ENCODE results near the gene CNR2. TPM values are rescaled to one million over a fixed set of nuclear protein-coding genes. Genes with fewer than 3 reads are reported as not detected.

The CNR2 gene
- total RNA-seq, 1 donor from 2014 or later = not detected

GRCh38 chr1:23843644-23844043, 69.5 kb downstream of the CNR2 start:
- no peak overlapping the region for H3K4me2 ChIP-seq (ENCODE audit: low read length)
- H3K9me3 ChIP-seq (ENCODE audit: insufficient read depth, low read depth, low read length) = no peaks in the 10 kb centered on the region
- H3K9me3 Mint-ChIP-seq (ENCODE audit: unreplicated experiment) = peaks cover 3% of the 10 kb centered on the region
- H3K4me3 ChIP-seq (ENCODE audit: insufficient read depth, low read depth, low read length) = no peak overlapping the region
- no peak overlapping the region for H3K27ac Mint-ChIP-seq (ENCODE audit: unreplicated experiment)
- DNase-seq (ENCODE audit: low read depth) (no peak), FAIRE-seq (no peak)
- H3K4me1 Mint-ChIP-seq (ENCODE audit: low read depth, unreplicated experiment) = no peaks in the 10 kb centered on the region
- no peak overlapping the region for H3K27ac ChIP-seq (ENCODE audit: low read depth, low read length)
- no peaks in the 10 kb centered on the region for H3K79me2 ChIP-seq (ENCODE audit: insufficient read depth, low read length)
- TF ChIP-seq, protein P1, sequence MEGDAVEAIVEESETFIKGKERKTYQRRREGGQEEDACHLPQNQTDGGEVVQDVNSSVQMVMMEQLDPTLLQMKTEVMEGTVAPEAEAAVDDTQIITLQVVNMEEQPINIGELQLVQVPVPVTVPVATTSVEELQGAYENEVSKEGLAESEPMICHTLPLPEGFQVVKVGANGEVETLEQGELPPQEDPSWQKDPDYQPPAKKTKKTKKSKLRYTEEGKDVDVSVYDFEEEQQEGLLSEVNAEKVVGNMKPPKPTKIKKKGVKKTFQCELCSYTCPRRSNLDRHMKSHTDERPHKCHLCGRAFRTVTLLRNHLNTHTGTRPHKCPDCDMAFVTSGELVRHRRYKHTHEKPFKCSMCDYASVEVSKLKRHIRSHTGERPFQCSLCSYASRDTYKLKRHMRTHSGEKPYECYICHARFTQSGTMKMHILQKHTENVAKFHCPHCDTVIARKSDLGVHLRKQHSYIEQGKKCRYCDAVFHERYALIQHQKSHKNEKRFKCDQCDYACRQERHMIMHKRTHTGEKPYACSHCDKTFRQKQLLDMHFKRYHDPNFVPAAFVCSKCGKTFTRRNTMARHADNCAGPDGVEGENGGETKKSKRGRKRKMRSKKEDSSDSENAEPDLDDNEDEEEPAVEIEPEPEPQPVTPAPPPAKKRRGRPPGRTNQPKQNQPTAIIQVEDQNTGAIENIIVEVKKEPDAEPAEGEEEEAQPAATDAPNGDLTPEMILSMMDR (IDR thresholded peaks at IDR 0.05; ENCODE audit: insufficient read depth, low read depth, low read length) = no peak
- no peak for TF ChIP-seq EZH2 (IDR thresholded peaks at IDR 0.05; ENCODE audit: insufficient read depth, low read length)
- H3K27me3 ChIP-seq (ENCODE audit: insufficient read depth, low read length) = peaks cover 7% of the 10 kb centered on the region
- H4K20me1 ChIP-seq (ENCODE audit: insufficient read depth, low read length) = no peaks in the 10 kb centered on the region
- H3K36me3 ChIP-seq (ENCODE audit: insufficient read depth, low read length) = no peaks in the 10 kb centered on the region
- no peak overlapping the region for H2AFZ ChIP-seq (ENCODE audit: low read depth, low read length)
- no peak overlapping the region for H3K9ac ChIP-seq (ENCODE audit: low read length)
- H3K36me3 Mint-ChIP-seq (ENCODE audit: low read depth, unreplicated experiment) = peaks cover 11% of the 10 kb centered on the region
- no peaks in the 10 kb centered on the region for H3K4me1 ChIP-seq (ENCODE audit: insufficient read depth, low read length)
- H3K27me3 Mint-ChIP-seq (ENCODE audit: low read depth, unreplicated experiment) = peaks cover 6% of the 10 kb centered on the region
- no peak overlapping the region for H3K4me3 Mint-ChIP-seq (ENCODE audit: unreplicated experiment)

DNA sequence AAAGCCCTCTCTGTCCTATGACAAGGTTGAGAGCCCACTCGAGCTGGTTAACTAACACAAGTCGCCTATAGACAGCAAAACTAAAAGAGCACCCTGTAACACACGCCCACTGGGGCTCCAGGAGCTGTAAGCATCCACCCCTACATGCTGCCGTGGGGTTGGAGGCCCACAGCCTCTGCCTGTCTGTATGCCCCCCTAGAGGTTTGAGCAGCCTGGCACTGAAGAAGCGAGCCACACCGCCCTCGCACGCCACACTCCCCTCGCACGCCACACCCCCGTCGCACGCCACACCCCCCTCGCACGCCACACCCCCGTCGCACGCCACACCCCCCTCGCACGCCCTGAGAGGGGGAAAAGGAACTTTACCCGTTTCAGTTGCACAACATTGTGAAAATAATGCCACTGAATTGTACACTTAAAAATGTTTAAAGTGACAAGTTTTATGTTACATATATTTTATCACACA, 74.7 kb downstream of the CNR2 start:
- Mint-ChIP-seq H3K4me1 (ENCODE audit: low read depth, unreplicated experiment) (no peaks in the 10 kb centered on the region), H3K4me3 (ENCODE audit: unreplicated experiment) (peak overlapping the region; percentile 73), H3K27me3 (ENCODE audit: low read depth, unreplicated experiment) (peaks cover 16% of the 10 kb centered on the region), H3K36me3 (ENCODE audit: low read depth, unreplicated experiment) (no peaks in the 10 kb centered on the region), H3K9me3 (ENCODE audit: unreplicated experiment) (no peaks in the 10 kb centered on the region), H3K27ac (ENCODE audit: unreplicated experiment) (no peak overlapping the region)
- Histone ChIP-seq H3K27ac (ENCODE audit: low read depth, low read length) (no peak overlapping the region), H3K36me3 (ENCODE audit: insufficient read depth, low read length) (no peaks in the 10 kb centered on the region), H3K27me3 (ENCODE audit: insufficient read depth, low read length) (peaks cover 10% of the 10 kb centered on the region), H3K4me1 (ENCODE audit: insufficient read depth, low read length) (no peaks in the 10 kb centered on the region), H4K20me1 (ENCODE audit: insufficient read depth, low read length) (no peaks in the 10 kb centered on the region), H2AFZ (ENCODE audit: low read depth, low read length) (peak overlapping the region; percentile 84), H3K4me2 (ENCODE audit: low read length) (peak overlapping the region; percentile 85), H3K4me3 (ENCODE audit: insufficient read depth, low read depth, low read length) (peak overlapping the region; percentile 36), H3K79me2 (ENCODE audit: insufficient read depth, low read length) (no peaks in the 10 kb centered on the region), H3K9me3 (ENCODE audit: insufficient read depth, low read depth, low read length) (no peaks in the 10 kb centered on the region), H3K9ac (ENCODE audit: low read length) (no peak overlapping the region)
- no peak for FAIRE-seq
- TF ChIP-seq EZH2 (IDR thresholded peaks at IDR 0.05; ENCODE audit: insufficient read depth, low read length) = no peak
- TF ChIP-seq, protein P1 (IDR thresholded peaks at IDR 0.05; ENCODE audit: insufficient read depth, low read depth, low read length) = no peak
- DNase-seq (ENCODE audit: low read depth) = peak; percentile 13

- TF ChIP-seq, protein P1 (IDR thresholded peaks at IDR 0.05; ENCODE audit: insufficient read depth, low read depth, low read length) = no peak
- TF ChIP-seq EZH2 (IDR thresholded peaks at IDR 0.05; ENCODE audit: insufficient read depth, low read length) = no peak
- H3K9me3 ChIP-seq (ENCODE audit: insufficient read depth, low read depth, low read length) = no peaks in the 10 kb centered on the region
- Mint-ChIP-seq H3K27ac (ENCODE audit: unreplicated experiment) (no peak overlapping the region), H3K36me3 (ENCODE audit: low read depth, unreplicated experiment) (no peaks in the 10 kb centered on the region), H3K9me3 (ENCODE audit: unreplicated experiment) (no peaks in the 10 kb centered on the region), H3K4me3 (ENCODE audit: unreplicated experiment) (no peak overlapping the region), H3K4me1 (ENCODE audit: low read depth, unreplicated experiment) (no peaks in the 10 kb centered on the region), H3K27me3 (ENCODE audit: low read depth, unreplicated experiment) (peaks cover 16% of the 10 kb centered on the region)
- no peak overlapping the region for H3K27ac ChIP-seq (ENCODE audit: low read depth, low read length)
- FAIRE-seq (no peak), DNase-seq (ENCODE audit: low read depth) (no peak)
- no peaks in the 10 kb centered on the region for H3K4me1 ChIP-seq (ENCODE audit: insufficient read depth, low read length)
- no peaks in the 10 kb centered on the region for H4K20me1 ChIP-seq (ENCODE audit: insufficient read depth, low read length)
- peak overlapping the region; percentile 36 for H3K4me3 ChIP-seq (ENCODE audit: insufficient read depth, low read depth, low read length)
- no peaks in the 10 kb centered on the region for H3K79me2 ChIP-seq (ENCODE audit: insufficient read depth, low read length)
- H3K27me3 ChIP-seq (ENCODE audit: insufficient read depth, low read length) = peaks cover 10% of the 10 kb centered on the region
- H2AFZ ChIP-seq (ENCODE audit: low read depth, low read length) = peak overlapping the region; percentile 84
- H3K9ac ChIP-seq (ENCODE audit: low read length) = no peak overlapping the region
- no peaks in the 10 kb centered on the region for H3K36me3 ChIP-seq (ENCODE audit: insufficient read depth, low read length)
- H3K4me2 ChIP-seq (ENCODE audit: low read length) = peak overlapping the region; percentile 85
These were observed 75.3 kb downstream of the CNR2 start for GRCh38 chr1:23837908-23838307.

Measured in astrocyte (in vitro differentiated cells and primary cell).